ENCODE data around the gene WDR87.

WDR87 gene

DNA sequence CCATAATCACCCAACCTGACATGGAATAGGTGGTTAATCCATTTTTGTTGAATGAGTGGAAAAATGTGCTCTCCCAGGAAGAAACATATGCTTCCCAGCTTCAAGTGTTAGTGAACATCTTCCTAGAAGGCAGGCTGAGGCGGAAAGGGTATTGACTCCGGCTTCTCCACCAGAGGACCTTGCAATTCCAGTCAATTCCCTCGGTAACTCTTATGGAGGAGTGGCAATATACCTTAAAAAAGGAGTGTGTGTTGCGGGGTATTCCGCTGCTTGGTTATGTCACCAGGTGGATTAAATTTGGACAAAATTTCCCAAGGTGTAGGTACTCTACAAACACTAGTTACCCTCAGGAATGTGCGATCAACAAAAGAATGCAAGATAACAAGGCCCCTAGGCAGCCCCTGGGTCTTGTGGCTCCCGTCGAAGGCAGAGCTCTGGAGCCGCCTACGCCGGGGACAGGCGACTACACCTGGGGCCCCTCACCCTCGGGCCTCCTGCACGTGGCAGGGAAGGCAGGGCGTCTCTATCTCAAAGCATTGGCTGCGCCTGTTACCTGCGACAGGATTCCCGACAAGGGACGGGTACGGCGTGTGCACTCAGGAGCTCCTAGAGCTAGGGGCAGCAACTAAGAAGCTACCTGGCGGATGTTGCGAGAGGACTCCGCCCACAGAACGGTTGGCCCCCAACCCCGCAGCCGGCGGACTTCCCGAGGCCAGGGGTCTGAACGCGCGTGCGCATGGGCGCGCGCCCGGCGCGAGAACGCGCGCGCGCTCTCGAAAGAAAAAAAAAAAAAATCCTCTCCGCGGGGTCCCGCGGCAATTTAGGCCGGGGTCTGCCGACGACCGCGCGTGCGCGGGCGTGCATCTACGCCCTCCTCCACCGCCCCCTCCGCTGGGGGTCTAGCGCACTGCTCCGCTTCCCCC is at the start of gene WDR87:
Gene WDR87 (minus strand): TSS at position 649 of the 923 bp plus-strand sequence. CDS start 8,355 bp downstream, outside the sequence.
- DNase-seq = peak; percentile 48 to 55

DNA sequence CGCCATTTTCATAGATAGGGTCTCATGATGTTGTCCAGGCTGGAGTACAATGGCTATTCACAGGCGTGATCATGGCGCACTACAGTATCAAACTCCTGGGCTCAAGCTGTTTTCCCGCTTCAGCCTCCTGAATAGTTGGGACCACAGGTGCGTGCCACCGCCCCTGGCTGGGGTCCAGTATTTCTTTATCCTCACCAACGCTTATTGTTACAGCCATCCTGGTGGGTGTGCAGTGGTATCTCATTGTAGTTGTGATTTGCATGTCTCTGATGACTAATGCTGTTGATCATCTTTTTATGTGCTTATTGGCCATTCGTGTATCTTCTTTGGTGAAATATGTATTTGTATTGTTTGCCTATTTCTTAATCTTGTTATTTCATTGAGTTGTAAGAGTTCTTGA is 49.6 kb upstream of the WDR87 start:
- no peak for DNase-seq

DNA sequence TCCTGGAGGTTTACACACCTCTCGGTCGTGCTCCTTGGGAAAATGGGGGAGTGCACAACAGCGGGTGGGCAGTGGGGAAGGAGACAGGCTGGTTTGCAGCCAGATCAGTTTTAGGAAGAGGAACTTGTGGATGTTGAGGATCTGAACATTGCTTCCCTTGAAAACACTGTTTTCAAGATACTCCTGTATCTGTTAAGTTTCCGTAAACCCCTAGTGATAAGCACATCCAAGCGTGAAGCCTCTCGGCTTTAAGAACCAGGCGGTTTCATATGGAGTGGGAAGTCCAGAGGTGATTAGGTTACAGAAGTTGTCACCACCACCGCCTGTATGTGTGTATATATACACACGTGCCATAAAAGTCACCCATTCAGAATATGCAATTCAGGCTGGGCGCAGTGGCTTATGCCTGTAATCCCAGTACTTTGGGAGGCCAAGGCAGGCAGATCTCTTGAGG is 48.1 kb upstream of the WDR87 start:
- DNase-seq = peak; percentile 27 to 33

DNA sequence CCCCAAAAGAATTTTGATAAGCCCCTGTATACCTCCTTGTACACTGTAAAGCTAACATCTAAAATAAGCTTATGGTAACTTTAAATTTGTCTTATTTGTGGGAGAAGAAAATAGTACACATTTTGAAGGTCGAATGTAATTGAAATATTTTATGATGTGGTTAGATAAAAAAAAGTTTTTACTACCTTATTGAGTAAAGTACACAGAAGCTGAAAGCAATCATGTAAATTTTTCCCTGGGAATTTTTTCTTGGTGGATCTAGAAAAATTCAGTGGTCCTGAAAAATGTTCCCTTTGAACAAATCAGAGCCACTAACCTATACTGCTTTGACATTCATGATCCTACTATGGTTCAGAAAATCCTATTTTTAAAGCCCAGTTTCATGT is 47.5 kb upstream of the WDR87 start:
- no peak for DNase-seq

DNA sequence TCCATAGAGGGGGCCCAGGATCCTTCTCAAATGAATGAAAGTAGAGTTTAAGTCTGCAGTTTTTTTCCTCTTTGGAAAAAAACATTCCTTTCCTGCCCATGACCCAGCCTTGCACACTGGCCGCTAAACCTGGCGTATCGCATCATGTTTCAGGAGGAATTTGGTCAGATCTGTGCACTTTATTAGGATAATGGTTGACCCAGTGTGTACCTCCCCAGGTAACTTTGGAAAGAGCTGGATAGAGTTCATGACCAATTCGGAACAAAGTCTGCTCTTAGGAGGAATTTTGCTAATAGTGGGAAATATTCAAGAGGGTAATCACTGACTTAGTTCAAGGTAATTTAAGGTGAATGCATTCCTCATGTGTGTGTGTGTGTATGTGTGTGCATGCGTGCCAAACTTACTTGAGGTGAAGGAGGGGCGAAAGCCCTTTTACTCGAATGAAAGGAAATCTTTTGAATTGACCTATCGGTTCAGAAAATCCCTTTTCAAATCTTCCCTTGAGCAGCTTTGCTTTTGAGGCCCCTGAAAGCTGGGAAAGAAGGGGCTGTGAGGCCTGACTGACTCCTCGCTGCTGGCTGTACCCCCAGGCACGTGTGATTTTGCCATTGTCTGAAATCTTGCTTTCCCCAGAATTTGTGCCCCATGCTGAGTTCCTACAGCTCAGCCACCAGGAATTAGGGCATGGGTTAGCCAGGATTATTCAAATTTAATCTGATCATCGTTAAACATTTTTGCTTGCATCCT is 47.0 kb upstream of the WDR87 start:
- DNase-seq = no peak

DNA sequence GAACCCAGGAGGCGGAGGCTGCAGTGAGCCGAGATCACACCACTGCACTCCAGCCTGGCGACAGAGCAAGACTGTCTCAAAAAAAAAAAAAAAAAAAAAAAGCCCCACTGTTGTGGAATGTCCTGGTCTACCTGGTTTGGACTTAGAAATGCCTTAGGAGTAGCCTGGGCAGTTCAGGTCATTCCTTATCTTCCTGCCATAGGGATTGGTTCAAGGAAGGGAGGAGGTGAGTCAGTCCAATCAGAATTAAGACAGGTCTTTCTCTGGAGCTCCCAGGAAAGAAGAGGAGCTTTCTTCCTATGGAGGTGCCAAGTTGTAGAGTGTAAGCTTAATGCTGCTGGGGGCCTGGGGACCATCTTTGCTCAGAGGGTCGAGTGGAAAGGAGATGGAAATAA is 45.4 kb upstream of the WDR87 start:
- DNase-seq = no peak

DNA sequence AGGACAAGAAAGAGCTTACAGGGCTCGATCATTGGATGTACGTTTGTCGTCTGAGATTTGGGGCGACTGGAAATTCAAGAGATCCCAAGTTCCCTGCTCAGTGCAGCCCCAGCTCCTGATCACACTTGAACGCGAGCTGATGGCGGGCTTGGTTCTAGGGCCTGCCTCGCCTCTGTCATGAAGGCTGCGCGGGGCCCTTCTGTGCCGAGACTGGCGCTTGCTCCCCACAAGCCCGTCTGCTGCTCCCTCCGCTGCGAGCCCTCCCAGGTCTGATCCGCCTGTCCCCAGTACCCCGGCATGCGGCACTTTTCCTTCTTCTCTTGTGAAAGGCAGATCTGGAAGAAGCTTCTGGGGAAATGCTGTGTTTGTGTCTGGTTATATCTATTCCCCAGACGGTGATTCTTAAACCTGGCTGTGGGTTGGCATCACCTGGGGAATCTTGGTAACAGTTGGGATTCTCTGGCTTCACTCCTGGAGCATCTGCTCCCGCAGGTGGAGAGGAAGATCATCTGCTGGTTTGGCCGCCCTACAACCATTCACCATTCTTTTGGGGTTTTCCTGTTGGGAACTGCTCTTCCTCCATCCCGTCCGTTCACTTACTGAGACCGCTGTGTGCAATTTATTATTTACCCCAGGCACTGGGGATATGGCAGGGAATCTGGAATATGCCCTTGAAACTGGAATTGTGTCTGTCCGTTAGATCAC is 44.2 kb upstream of the WDR87 start:
- DNase-seq = no peak

DNA sequence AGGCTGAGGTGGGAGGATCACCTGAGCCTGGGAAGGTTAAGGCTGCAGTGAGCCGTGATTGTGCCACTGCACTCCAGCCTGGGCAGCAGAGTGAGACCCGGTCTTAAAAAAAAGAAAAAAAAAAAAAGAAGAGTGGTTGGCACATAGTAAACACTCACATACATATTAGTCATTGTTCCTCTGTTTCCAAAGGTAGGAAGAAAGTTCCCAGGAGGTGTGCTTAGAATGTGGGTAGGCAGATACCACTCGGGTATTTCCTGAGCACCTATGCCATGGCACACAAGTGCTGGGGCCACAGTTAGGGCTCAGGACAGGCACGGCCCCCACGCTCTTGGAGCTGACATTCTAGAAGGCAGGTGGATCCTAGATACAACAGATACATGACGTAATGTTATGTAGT is 42.0 kb upstream of the WDR87 start:
- no peak for DNase-seq

DNA sequence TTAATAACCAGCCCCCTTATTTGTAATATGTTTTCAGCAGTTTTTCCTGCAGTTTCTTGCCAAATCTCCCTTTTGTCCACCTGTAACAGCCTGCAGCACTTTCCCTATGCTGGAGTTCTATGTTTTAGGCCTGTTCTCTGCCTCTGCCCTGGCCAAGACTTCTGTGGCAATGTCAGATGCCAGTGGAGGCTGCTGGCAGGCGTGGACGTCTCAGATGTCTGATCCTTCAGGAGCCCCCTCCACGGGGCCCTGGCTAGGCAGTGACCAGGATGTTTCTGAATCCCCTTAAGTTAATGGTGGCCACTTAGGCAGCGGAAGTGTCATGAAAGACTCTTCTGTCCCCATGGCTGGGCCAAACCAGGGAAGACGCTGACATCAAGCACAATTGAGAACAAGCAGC is 41.4 kb upstream of the WDR87 start:
- no peak for DNase-seq

DNA sequence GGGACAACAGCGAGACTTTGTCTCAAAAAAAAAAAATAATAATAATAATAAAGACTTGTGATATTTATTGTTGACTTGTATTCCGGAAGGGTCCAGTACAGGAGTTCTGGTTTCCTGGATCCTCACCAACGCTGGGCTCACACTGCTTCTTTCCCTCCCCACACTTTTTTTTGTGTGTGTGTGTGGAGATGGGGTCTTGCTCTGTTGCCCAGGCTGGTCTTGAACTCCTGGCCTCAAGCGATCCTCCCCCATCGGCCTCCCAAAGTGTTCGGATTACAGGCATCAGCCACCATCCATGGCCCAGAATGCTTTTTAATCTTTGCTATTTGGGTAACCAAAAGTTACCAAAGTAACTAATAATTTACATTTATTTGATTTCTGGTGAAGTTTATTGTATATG is 39.7 kb upstream of the WDR87 start:
- DNase-seq = no peak

DNA sequence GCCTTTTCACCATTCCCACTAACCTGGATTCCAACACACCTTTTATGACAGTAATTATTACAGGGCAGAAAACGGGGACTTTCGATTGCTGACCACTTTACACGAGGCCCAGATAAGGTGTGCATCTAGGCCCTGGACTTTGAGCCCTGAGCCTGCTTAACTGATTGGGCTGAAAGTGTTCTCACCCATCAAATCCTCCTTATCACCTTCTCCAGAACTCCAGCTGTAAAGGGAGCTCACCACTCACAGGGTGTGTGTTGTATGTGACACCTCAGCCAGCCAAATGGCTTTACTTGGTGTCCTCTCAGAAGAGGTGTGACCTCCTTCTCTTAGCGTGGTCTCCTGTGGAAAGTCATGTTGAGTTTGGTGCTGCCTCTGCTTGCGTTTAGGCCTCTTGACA is 37.1 kb upstream of the WDR87 start:
- no peak for DNase-seq

DNA sequence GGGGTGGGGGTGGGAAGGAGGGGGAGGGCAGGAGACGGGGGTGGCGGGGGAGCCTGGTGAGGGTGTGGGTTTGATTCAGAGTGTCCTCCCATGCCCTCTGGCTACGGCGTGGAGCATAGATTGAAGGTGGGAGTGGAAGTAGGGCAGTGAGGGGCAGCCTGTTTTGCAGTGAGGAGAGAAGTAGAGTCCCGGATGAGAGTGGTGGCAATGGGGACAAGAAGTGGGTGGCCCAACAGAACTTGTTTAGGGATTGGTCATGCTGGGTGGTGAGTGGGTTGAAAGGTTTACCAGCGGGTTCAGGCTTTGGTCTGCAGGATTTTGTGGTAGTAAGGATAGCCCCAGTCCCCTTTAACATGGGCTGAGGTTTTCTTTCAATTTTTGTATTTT is 36.1 kb upstream of the WDR87 start:
- DNase-seq = no peak

DNA sequence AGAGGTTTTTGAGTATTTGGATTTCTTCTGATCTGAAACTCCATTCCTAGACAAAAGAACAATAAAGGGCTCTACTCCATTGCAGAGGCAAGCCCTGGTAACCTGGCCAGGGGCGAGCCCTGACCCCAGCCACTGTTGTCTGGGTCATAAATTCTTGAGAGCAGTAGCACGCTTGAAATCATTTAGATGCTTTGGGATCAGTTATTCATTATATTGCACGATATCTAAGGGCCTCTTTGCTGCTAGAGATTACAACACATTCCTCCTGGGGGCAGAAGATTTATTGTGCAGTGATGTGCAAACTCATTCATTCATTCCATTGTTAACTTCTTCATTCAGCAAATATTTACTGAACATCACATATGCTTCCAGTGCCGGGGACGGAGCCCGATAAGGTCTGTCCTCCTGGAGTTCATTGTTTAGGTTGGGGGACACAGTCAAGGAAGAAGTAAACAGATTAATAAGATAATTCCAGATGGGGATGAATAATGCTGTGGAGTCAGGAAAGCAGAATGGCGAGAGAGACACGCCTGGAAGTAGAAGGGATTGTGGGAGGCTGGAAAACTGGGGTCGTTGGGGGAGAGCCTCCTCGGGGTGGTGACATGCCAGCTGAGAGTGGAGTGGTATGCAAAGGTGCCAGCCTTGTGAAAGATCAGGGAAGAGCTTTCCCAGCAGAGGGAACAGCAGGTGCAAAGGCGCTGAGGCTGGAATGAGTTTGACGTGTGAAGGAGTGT is 35.6 kb upstream of the WDR87 start:
- DNase-seq = no peak

DNA sequence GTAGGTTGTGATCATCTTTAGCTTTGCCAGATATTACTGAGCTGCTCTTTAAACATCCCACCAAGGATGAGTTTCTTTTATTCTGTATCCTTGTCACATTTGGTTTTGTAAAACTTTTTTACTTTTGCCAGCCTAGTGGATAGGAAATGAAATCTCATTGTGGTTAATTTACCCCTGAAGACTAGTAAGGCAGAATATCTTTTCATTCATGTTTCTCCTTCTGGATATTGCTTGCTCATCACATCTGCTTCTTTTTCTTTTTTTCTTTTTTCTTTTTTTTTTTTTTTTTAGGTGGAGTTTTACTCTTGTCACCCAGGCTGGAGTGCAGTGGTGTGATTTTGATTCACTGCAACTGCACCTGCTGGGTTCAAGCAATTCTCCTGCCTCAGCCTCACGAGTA is 32.0 kb upstream of the WDR87 start:
- no peak for DNase-seq

DNA sequence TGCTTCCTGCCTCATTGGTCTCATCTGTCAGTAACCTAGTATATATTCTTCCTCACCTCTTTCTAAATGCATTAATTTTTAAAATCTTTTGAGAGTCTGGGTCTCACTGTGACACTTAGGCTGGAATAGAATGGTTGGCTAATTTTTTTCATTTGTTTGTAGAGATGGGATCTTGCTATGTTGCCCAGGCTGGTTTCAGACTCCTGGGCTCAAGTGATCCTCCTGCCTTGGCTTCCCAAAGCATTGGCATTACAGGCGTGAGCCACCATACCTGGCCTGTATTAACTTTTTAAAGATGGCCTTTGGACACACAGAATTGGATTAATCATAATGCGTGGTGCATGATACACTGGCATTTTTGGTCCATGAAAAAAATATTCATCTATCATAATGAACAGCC is 30.5 kb upstream of the WDR87 start:
- DNase-seq = no peak

DNA sequence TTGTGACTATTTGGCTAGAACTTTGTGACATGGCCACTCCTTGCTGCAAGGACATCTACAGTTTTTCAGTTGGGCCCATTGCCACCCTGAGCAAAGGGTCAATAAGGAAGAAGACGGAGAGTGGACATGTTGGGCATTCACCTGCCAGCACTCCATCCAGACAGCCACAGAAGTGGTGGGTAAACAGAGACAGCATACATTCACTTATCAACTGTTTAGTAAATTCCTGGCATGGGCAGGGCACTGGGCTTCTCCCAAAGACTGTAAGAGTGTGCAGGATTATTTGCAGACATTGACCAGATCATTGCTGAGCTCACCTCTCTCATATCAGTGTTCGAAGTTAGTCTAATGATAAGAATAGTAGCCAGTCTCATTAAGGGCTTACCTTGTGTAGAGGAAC is 29.8 kb upstream of the WDR87 start:
- no peak for DNase-seq

DNA sequence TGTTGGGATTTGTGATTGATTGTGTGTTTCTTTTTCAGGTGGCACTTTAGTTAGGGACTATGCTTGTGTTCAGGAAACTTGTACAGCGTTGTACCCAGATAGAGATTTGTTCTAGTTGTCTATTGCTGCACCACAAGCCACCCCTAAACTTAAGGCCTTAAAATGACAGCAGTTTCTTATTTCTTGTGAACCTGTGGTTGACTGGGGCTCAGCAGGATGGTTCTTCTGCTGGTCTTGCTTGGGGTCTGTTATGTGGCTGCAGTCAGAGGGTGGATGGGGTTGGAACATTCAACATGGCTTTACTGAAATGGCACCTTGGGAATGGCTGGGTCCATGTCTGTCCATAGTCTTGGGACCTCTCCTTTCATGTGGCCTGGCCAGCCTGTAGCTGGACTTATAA is 28.9 kb upstream of the WDR87 start:
- DNase-seq = no peak

DNA sequence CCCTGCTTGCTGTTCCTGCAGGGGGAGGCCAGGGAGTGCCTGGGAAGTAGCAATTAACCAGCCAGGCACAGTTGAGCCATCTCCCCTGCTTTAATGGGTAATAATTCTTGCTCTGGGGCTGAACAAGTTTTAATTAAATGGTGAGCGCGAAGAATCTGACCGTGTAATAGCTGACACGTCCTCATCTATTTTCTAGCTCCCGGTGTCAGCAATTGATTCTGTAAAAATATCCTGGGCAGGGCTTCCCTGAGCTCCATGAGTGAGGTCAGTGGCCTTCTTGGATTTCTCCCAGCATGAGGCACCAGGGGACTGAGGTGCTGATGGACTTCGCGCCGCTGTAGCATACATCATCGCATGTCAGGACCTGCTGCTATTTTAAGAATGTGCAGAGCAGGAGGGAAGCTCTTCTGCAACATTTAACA is 27.6 kb upstream of the WDR87 start:
- no peak for DNase-seq

DNA sequence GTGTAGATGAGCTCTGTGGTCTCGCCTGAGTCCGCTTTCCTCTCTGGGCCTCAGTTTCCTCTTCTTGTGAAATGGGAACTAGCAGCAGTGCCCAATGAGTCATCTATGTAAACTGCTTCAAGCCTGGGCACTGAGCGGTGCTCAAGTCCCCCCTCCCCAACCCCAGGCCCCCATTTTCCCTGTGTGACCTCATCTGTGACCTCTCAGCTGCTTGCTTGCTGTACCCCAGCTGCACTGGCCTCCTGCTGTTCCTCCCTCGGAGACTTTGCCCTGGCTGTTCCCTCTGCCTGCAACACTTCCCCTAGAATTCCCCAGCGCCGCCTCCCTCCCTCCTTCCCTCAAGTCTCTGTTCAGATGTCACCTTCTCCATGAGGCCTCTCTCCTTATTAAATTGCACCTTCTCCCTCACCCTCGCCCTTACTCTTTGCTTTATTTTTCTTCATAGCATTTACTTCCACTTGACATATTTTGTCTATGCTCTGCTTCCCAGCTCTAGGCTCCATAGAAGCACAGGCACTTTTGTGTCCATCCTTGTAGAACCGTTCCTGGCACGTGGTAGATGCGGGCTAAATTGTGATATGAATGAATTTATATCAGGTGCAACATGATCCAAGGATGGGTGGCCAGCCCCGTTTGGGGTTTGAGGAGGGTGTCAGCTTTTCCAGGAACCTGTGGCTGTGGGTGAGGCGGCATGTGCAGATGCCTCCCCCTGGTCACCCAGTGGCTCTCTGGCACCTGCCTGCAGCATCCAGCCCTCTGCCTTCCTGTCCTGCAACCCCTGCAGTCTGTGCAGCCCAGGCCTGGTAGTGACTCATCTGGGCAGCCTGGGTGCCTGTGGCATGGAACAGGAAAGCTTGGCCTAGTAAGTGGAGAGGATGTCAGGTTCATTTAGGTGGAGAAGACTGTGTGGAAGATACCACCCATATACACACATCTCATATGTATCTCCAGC is 26.9 kb upstream of the WDR87 start:
- peak; percentile 21 to 40 for DNase-seq

DNA sequence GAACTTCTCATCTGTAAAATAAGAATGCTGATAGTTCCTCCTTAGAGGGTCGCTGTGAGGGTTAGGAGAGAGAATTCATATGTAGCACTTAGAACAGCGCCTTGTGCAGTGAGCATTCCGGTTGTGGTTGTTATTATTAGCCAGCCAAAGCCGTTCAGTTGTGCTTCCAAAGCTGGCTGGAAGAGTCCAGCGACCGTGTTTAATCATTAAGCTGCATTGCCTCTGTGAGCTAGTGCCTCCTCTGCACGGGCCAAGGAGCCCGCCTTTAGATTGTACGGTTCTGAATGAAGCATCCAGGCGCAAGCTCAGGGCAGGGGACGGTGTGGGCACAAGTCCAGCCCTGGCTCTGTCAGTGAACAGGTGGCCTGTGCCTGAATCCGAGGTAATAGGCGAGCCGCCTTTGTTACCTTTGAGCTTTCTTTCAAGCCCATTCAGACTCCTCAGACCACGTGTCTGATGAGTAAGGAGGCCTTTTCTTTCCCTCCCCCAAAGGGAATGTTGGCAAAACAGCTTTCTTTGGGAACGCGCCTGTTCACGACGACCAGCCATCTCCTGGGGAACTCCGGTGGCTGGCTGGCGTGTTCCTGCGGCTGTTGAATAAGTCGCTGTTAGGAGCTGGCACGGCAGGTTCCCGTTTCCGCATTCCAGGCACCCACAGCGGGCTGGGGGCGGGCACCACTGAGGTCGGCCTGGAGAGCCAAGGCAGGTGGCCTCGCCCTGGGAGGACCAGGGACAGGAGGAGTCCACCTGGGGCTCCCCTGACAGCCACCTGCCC is 25.7 kb upstream of the WDR87 start:
- peak; percentile 48 to 66 for DNase-seq

DNA sequence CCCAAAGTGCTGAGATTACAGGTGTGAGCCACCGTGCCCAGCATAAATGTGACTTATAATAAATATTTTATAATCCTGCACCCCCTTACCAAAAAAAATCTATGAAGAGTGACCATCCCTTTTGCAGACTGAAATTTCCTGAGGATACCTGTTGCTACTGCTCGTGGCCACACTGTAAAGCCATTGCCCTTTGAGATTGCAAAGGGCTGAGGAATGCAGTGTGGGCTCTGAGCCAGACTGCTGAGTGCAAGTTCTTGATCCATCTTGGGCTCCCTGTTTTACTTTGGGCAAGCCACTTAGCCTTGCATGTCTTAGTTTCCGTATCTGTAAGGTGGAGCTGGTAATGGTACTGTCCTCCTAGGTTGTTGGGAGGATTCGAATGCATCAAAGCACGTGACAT is 24.0 kb upstream of the WDR87 start:
- DNase-seq = no peak
